Measurements from ENCODE around the gene TTC19. TPM values are rescaled to one million over a fixed set of nuclear protein-coding genes. Genes with fewer than 3 reads are reported as not detected.

TTC19 gene
- polyA plus RNA-seq, 1 donor (not counting 4 experiments of a cell fraction or from before 2014, with no cell fraction given), result 14.3 TPM

DNA sequence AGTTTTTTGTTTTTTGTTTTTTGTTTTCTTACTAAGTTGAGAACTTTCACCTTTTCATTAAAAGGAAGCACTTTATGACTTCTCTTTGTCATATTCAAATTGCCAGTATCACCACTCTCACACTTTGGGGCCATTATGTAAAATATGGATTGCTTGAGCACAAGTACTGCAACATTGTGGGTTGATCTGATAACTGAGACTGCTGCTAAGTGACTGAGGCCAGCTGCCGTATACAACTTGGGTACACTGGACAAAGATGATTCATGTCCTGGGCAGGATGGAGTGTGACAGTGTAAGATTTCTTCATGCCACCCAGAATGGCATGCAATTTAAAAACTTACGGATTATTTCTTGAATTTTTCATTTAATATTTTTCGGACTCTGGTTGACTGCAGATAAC, 7.8 kb downstream of the TTC19 start:
- H3K9me1 ChIP-seq (ENCODE audit: control insufficient read depth, extremely low read depth, insufficient read depth, low read length), result no peaks in the 10 kb centered on the region
- TF ChIP-seq, protein P1, sequence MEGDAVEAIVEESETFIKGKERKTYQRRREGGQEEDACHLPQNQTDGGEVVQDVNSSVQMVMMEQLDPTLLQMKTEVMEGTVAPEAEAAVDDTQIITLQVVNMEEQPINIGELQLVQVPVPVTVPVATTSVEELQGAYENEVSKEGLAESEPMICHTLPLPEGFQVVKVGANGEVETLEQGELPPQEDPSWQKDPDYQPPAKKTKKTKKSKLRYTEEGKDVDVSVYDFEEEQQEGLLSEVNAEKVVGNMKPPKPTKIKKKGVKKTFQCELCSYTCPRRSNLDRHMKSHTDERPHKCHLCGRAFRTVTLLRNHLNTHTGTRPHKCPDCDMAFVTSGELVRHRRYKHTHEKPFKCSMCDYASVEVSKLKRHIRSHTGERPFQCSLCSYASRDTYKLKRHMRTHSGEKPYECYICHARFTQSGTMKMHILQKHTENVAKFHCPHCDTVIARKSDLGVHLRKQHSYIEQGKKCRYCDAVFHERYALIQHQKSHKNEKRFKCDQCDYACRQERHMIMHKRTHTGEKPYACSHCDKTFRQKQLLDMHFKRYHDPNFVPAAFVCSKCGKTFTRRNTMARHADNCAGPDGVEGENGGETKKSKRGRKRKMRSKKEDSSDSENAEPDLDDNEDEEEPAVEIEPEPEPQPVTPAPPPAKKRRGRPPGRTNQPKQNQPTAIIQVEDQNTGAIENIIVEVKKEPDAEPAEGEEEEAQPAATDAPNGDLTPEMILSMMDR (optimal IDR thresholded peaks at IDR 0.05 in 1 of 3, IDR thresholded peaks at IDR 0.05 in 1 of 3, conservative IDR thresholded peaks at IDR 0.05 in 1 of 3; ENCODE audit: extremely low read depth in 1 of 3, insufficient read depth in 2 of 3, low read length in 3 of 3), result no peak
- TF ChIP-seq EZH2 (IDR thresholded peaks at IDR 0.05; ENCODE audit: low read length), result no peak
- no peaks in the 10 kb centered on the region for H3K27me3 ChIP-seq (ENCODE audit: control insufficient read depth, extremely low read depth, insufficient read depth, low read length)
- dilution Hi-C loops (cut with MboI; ENCODE audit: extremely low pct_ligation_motif_present, low sequenced_read_pairs), result no loop called here
- H3K79me2 ChIP-seq (ENCODE audit: control insufficient read depth, insufficient read depth, low read length), result peaks cover 38% of the 10 kb centered on the region
- peaks cover 36 to 45% of the 10 kb centered on the region in 2 experiments for H3K36me3 ChIP-seq (ENCODE audit: control insufficient read depth in 2 of 2, extremely low read depth in 1 of 2, insufficient read depth in 2 of 2, low read length in 2 of 2)
- no peak overlapping the region for H3K4me2 ChIP-seq (ENCODE audit: control insufficient read depth, extremely low read depth, insufficient read depth, low read depth, low read length)
- no peaks in the 10 kb centered on the region for H4K20me1 ChIP-seq (ENCODE audit: control insufficient read depth, extremely low read depth, insufficient read depth, low read length)
- H3K27ac ChIP-seq (ENCODE audit: control insufficient read depth, insufficient read depth, low read length), result no peak overlapping the region
- H3K9me3 ChIP-seq (ENCODE audit: control insufficient read depth, low read depth, low read length), result no peaks in the 10 kb centered on the region
- no peak for DNase-seq (ENCODE audit: low read depth, low spot score)
- H3K4me3 ChIP-seq (ENCODE audit: control insufficient read depth in 2 of 3, extremely low read depth in 1 of 3, insufficient read depth in 2 of 3, low read depth in 1 of 3, low read length in 3 of 3), result no peak overlapping the region
- no peak for FAIRE-seq
- H3K9ac ChIP-seq (ENCODE audit: control insufficient read depth, extremely low read depth, insufficient read depth, low read length), result no peak overlapping the region
- no peaks in the 10 kb centered on the region for H3K4me1 ChIP-seq (ENCODE audit: control insufficient read depth, extremely low read depth, insufficient read depth, low read length)
- H2AFZ ChIP-seq (ENCODE audit: control insufficient read depth, low read length), result no peak overlapping the region

GRCh38 chr17:16013943-16014407, 14.4 kb downstream of the TTC19 start:
- TF ChIP-seq EZH2 (IDR thresholded peaks at IDR 0.05; ENCODE audit: low read length), result no peak
- TF ChIP-seq, protein P1 (optimal IDR thresholded peaks at IDR 0.05 in 1 of 3, IDR thresholded peaks at IDR 0.05 in 1 of 3, conservative IDR thresholded peaks at IDR 0.05 in 1 of 3; ENCODE audit: extremely low read depth in 1 of 3, insufficient read depth in 2 of 3, low read length in 3 of 3), result peak; percentile 30 to 79 (median 62)
- dilution Hi-C loops (cut with MboI; ENCODE audit: extremely low pct_ligation_motif_present, low sequenced_read_pairs), result no loop called here
- no peaks in the 10 kb centered on the region for H3K27me3 ChIP-seq (ENCODE audit: control insufficient read depth, extremely low read depth, insufficient read depth, low read length)
- H3K9ac ChIP-seq (ENCODE audit: control insufficient read depth, extremely low read depth, insufficient read depth, low read length), result no peak overlapping the region
- no peak overlapping the region for H2AFZ ChIP-seq (ENCODE audit: control insufficient read depth, low read length)
- H4K20me1 ChIP-seq (ENCODE audit: control insufficient read depth, extremely low read depth, insufficient read depth, low read length), result no peaks in the 10 kb centered on the region
- H3K9me3 ChIP-seq (ENCODE audit: control insufficient read depth, low read depth, low read length), result no peaks in the 10 kb centered on the region
- peaks cover 59% of the 10 kb centered on the region for H3K79me2 ChIP-seq (ENCODE audit: control insufficient read depth, insufficient read depth, low read length)
- H3K9me1 ChIP-seq (ENCODE audit: control insufficient read depth, extremely low read depth, insufficient read depth, low read length), result no peaks in the 10 kb centered on the region
- DNase-seq (ENCODE audit: low read depth, low spot score) (peak; percentile 55), FAIRE-seq (peak; percentile 97)
- H3K27ac ChIP-seq (ENCODE audit: control insufficient read depth, insufficient read depth, low read length), result no peak overlapping the region
- H3K4me1 ChIP-seq (ENCODE audit: control insufficient read depth, extremely low read depth, insufficient read depth, low read length), result peaks cover 11% of the 10 kb centered on the region
- H3K36me3 ChIP-seq (ENCODE audit: control insufficient read depth in 2 of 2, extremely low read depth in 1 of 2, insufficient read depth in 2 of 2, low read length in 2 of 2), result peaks cover 9 to 11% of the 10 kb centered on the region in 2 experiments
- H3K4me2 ChIP-seq (ENCODE audit: control insufficient read depth, extremely low read depth, insufficient read depth, low read depth, low read length), result peak overlapping the region; percentile 36
- H3K4me3 ChIP-seq (ENCODE audit: control insufficient read depth in 2 of 3, extremely low read depth in 1 of 3, insufficient read depth in 2 of 3, low read depth in 1 of 3, low read length in 3 of 3), result no peak overlapping the region
